HT-29 (cell line): Measurements from ENCODE around the gene SPECC1. TPM values are rescaled to one million over a fixed set of nuclear protein-coding genes. Genes with fewer than 3 reads are reported as not detected.

Experiments used
- DNase-seq: peaks from one replicate; pipeline ENCODE4 v3.0.0-alpha.2; 2015; ENCODE audit warnings: low spot score
- total RNA-seq: library from RNA; depleted of rRNA; stranded (reverse); fragments of >200 nt; shearing (Covaris generic); gene quantifications from 2 replicates; pipeline ENCODE4 v1.2.3, GENCODE V29; 2014

Gene SPECC1
- total RNA-seq, 1 experiment from 2014 or later: 10.2 TPM

DNA sequence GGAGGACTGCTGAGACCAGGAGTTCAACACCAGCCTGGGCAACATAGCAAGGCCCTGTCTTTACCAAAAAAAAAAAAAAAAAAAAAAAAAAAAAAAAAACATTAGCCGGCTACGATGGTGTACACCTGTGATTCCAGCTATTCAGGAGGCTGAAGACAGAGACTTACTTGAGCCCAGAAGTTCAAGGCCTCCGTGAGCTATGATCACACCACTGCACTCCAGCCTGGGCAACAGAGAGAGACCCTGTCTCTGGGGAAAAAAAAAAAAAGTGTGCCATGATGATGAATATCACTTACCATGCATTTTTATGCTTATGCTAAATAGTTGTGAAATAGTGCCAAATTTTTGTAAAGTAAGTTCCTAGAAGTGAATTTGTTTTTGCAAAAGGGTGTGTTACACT, 261.2 kb downstream of the SPECC1 start:
- DNase-seq: no peak

DNA sequence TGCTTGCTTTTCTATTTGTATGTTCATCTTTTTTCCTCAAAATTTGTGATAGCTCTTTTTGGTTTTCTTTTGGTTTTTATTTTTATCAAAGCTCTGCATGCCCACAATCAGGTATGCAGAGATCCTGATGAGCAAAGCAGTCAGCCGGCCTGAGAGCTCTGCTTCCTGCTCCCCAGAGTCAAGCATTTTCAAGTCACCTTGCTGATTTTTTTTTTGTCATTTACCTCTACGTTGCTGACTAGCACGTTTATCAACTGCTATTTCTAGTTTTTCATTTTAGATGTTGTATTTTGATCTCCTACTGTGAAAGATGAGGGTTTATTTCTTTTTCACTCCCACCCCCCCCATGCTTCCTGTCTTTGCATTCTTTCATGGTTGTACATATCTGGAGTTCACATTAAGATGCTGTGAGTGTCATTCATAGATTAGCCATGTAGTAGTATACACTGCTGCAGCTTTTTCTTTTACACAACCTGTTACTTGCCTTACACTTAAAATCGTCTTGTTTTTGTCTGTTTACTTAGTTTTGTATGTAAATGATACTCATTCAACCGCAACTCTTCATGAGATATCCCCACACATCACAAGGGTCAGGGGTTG, 262.0 kb downstream of the SPECC1 start:
- DNase-seq: no peak

DNA sequence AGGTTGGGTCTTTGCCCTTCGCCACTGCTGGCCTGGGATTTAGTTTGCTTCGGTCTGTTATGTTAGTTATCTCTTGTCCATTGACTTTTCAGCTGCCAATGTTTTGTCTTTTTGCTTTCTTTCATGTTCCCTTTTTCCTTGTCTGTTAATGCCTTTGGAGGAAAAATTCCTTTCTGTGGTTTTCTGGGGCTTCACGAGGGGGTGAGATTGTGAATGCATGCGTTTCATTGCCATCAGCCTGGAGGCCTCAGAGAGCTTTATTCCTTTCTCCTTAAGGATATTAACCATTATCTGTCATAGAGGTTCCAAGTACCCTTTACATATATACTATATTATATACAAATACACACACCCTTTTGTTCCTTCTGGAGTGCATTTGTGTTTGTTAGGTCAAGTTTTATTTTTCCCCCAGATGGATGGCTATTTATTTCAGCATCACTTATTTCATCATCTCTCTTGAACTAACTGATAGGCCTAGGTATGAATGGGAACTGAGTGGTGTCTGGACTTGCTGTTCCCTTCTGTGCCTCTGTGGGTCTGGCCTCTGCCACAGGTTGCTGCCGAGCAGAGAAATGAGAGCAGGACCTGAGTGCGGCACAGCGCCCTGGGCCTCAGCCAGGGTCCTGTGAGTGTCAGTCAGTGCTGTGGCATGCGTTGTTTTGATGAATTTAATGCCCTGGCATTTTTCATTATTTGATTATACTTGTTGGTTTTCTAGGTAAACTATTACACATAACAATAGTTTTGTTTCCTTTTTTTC, 264.8 kb downstream of the SPECC1 start:
- no peak for DNase-seq

DNA sequence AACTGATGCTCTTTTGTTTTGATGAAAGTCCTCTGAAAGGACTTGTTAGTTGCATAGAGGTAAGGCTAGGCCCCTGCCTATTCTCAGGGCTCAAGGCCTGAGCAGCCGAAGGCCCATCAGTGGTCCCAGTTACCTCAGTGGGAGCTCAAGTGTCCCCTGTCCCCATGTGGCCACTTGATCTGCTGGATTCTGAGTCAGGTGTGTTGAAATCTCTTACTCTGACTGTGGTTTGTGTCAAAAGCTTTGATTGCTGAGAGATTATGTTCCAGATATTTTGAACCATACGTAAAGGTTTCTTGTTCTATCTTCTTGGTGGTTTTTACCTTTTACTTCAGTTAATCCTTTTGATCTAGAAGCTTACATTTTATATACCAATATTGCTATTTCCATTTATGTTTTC, 266.5 kb downstream of the SPECC1 start:
- DNase-seq: no peak

DNA sequence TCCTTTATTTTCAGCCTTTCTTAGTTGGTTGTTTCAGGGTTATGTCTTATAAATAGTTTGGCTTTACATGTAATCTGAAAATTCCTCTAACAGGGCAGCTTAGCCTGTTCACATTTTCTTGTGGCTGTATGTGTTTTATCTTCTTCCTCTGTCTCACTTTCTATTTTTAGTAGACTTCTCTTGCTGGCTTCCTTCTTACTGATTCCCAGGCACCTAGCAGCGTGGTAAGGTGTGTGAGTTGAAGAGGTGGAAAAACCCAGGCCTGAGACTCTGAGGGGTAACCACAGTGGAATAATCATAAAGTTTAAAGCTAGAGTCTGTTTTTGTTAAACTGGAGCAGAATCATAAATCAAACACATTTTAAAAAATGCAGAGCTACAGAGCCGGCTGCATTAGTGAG, 267.3 kb downstream of the SPECC1 start:
- no peak for DNase-seq

DNA sequence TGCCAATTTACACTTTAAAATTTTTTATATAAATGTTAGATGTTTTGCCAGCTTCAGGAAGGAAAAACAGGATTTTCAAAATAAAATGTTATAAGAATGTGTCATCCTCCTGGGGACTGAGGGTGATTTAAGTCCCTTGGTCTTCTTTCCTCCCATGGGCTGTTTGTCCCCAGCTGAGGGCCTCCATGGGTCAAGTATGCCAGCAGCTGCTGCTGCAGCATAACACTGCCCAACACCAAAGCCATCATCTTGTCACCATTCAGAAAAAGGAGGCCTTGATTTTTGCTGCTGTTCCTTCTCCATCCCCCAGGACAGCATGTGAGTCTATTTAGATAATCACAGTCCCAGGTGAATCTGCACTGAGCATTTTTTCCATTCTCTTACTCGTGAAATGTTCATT, 269.6 kb downstream of the SPECC1 start:
- DNase-seq: no peak

DNA sequence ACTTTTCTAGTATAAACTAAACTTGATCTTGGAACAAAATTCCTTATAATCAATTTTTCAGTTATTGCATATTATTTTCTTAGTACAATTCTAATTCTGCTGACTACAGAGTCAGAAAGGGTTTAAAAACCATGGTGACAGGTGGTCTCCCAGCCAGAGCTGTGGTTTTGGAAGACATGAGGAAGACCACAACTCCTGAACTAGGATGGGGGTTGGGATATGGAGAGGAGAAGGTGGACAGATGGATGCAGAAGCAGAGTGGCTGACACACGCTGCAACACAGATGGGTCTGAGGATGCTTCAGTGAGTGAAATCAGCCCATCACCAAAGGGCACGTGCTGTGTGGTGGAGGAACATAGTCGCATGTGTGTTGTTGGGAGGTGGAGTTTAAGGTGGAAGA, 270.5 kb downstream of the SPECC1 start:
- no peak for DNase-seq

DNA sequence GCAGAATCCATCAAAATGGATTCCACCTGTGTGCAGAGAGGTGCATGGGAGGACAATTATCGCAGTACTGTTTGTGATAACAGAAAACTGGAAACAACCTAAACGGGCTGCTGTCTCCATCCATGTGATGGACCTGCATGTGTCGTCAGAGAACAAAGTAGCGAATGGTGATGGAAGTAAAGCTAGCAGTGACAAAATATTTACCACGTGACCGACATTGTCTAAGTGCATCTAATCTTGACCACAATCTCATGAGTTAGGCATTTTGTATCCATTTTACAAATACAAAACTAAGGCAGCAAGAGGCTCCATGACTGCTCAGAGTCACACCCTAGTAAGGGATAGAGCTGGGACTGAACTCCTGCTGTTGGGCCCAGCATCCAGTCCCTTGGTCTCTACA, 270.9 kb downstream of the SPECC1 start:
- no peak for DNase-seq

DNA sequence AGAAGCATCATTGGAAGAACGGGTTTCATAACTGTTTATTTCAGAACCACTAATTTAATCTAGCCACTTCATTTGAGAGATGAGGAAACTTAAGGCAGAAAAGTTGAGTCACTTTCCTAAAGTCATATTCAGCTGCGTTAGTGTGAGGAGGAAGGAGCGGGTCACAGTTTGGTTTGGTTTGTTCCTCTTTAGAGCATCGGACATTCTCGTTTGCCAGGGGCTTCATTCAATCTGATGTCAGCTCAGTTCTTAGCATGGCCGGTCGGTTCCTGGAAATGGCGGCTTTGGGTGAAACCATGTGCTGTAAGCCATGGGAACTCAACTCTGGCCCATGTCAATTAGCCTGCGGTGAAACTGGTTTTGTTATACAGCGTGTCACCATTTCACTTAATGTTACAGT, 271.7 kb downstream of the SPECC1 start:
- DNase-seq: no peak

DNA sequence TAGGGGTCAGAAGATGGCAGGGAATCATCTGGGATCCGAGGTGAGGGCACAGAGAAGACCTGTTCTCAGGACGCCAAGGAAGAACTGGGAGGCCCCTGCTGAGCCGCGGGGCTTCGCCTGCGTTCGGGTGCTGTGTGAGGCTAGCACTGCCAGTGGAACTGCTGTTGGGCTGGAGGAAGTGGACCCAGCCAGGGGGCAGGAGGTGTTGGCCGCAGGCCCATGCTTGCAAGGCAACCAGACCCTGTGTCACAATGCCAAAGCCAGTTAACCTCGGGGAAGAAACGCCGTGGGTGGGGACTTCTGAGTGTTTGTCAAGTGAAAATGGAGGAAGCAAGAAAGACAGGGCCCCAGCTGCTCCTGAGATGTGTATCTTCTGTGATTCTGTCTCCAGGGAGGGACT, 272.7 kb downstream of the SPECC1 start:
- no peak for DNase-seq

DNA sequence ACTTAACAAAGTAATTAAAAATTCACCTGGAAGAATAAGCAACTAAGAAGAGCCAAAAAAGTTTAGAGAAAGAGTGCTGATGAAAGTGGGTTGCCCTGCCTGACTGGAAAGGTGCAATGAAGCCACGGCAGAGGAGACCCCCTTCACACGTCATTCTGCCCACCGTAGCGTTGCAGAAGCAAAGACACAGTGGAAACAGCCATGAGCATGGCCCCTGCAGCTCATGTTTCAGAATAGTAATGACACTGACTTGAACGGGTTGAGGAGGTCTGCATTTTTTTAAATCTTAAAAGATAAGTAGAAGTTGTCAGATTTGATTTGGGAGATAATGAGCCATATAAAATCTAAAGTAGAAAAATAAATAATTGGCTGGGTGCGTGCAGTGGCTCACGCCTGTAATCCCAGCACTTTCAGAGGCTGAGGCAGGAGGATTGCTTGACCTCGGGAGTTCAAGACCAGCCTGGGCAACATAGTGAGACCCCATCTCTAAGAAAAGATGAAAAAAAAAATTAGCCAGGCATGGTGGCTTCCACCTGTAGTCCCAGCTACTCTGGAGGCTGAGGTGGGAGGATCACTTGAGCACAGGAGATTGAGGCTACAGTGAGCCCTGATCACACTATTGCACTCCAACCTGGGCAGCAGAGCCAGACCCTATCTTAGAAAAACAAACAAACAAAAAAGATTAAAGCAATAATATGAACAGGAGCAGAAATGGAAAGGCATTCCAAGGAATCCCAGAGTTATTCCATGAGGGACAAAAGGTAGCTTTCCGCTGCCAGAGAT, 273.6 kb downstream of the SPECC1 start:
- no peak for DNase-seq

DNA sequence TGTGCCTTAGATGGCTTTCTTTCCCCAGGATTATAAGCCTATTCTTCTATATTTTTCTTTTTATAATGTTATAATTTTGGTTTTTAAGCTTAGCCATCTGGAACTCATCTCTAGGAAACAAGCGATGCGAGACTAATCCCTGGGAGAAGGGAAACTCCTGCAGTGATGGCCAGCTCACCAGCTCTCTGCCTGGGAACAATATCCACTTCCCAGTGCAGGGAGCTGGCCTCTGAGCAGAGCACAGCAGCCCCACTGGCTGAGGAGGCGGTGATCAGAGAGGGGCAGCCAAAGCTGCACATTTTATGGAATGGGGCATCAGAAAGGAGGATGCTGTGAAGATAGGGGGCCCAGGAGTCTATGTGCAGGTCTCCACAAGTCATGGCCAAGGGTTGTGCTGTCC, 274.9 kb downstream of the SPECC1 start:
- DNase-seq: no peak

DNA sequence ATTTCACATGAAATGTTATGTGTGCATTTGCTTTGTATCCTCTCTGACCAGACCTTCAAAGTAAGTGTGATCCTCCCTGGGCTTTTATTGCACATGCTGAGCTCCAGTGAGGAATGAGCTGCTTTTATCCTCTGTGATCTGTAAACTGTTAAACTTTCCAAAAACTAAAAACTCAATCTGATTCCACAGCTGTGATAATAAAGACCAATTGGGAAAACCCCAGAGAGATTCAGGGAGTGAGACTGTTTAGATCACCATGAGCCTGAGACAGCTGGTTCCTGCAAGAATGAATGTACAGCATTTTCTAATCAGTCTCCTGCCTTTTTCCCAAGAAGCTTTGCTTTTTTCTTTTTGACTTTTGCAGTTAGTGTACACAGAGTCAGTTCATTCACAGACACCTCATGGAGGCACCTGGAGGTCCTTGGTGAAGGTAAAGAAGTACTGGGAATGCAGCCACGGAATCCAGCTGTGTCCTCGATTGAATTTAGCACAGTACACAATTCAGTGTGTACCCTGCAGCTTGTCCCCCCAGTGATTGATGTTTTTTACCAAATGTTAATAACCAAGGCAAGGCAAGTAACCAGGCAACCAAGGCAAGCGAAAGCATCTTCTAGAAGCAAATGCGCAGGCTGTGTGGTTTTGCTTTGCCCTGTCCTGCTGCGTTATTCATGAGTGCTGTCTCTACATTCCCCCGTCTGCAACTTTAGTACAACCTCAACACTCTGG, 275.6 kb downstream of the SPECC1 start:
- DNase-seq: no peak

DNA sequence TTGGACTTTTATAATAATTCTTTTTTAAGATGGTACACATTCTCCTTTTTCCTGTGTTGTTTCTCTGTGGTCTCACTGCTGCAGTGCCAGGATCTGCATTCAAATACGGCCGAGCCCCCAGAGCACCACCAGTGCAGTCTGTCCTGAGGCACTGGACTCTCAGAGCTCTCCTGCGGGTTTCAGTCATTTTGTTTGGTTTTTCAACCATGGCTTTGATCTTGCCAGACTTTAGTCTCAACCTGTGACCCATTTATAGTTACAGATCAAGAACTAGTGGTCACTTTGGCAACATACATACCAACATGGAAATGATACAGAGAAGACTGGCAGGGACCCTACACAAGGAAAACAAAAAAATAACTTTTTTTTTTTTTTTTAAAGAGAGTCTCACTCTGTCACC, 280.8 kb downstream of the SPECC1 start:
- no peak for DNase-seq

DNA sequence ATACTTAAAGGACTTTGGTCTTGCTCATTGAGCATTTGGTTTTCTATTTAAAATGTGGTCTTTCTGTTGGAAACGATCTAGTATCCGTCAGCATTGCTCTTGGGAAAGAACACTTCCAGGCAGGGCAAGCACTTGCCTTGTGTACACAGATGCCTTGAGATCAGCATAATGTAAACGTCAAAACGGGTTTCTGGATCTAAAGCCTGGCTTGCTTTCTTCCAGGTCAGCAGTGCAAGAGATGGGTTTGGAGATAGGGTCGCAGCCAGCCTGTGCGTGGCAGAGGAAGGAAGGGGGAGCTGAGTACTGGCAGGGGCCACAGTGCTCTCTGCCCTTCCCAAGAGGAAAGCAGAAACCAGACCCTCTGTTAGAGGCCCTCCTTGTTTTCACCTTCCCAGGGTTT, 282.7 kb downstream of the SPECC1 start:
- no peak for DNase-seq

DNA sequence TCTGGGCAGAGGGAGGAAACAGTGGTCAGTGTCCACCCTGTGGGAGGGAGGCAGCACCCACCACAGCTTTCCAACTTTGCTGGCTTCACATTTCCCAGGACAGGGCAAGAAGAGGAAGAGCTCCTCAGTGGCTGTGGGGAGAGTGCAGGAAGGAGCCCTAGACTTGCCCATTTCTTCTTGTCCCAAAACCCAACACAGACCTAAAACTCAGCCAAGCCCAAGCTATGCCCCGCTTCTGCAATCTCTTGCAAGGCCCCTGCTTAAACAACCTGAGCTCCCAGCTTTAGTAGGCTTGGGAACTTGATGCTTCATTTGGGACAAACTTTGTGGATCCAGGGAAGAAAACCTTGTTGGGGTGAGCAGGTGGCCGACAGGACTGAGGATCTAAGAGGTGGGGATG, 284.3 kb downstream of the SPECC1 start:
- DNase-seq: no peak

DNA sequence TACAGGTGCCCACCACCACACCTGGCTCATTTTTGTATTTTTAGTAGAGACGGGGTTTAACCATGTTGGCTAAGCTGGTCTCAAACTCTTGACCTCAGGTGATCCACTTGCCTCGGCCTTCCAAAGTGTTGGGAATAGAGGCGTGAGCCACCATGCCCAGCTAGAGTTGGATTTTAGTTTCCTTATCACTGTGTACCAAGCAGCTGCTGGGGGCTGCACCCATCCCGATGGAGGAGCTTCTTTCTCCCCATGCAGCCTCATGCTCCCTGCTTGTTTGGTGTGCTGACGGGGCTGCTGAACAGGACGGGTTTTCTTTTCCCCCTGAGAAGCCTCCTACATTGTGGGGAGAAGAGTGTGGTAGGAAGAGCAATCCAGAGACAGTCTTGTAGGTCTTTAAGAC, 285.0 kb downstream of the SPECC1 start:
- no peak for DNase-seq

DNA sequence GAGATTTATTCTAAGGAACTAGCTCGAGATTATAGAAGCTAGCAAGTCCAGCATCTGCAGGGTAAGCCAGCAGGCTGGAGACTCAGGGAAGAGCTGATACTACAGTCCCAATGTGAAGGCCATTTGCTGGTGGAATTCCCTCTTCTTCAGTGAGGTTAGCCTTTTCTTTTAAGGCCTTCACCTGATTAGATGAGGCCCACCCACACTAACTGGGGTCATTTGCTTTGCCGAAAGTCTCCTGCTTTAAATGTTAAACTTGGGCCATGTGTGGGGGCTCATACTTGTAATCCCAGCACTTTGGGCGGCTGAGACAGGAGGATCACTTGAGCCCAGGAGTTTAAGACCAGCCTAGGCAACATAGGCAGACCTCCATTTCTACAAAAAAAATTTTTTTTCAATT, 289.9 kb downstream of the SPECC1 start:
- DNase-seq: no peak

DNA sequence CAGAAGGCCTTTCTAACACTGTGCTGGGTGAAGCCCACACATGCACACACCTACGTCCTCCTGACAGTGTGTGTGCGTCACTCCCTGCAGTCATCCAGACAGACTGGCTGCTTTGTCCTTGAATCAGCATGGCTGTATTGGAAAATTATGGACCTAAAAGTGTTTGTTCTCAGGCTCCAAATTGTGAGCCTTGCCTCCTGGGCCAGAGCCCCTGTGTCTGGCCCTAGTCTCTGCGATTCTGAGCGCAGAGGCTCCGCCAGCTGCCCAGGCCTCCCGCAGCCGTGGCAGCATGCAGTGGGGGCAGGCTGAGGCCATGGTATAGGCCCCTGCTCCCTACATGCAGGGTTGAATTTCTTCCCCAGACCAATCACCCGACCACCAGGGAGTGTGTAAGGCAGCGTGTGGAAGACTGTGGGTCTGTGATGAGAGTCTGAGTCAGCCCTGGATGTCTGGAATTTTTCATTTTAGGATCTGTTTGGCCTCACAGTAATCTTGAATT, 291.3 kb downstream of the SPECC1 start:
- DNase-seq: no peak

DNA sequence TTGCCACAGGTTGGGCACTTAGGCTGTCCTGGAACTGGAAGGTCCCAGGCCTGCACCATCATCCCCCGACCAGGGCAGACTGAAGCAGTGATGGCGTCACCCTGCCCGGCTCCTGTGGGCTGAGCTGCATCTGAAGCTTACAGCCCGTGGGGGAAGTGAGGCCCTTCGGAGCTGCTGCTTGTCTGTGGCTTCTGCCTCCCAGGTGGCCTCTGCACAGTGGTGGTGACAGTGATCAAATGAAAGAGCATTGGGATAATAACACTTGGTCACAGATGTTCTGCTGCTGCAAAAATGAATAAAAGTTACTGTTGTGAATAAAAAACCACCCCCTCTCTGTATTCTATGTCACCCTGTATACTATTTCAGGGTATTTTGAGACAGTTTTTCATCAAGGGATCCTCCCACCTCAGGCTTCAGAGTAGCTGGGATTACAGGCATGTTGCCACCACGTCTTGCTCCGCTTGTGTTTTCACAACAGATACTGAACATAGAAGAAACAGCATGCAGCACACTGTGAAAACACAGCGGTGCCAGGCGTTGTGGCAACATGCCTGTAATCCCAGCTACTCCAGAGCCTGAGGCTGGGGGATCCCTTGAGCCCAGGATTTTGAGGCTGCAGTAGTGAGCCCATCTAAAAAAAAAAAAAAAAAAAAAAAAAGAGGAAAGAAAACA, 293.2 kb downstream of the SPECC1 start:
- DNase-seq: no peak

DNA sequence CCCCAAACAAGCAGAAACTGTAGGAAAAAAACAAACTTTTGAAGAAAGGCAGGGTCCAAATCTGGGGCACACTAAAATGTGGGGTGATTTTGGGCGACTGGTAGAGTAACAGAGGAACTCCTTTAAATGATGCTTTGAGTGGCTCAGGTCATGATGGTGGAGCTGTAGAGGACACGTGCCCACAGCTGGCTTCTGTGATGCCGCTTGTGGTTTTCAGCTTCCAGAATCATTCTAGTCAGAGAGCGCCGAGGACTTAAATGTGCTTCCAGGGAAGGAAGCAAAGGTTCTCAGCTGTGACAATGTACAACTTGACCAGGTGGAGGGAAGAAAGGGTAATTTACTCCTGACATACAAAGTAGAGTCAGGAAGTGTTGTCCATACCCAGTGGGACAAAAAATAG, 295.8 kb downstream of the SPECC1 start:
- DNase-seq: no peak
